Parathyroid adenoma (tissue), 2 donors: ENCODE data around the gene WDR45B.

Source experiments
- H2AFZ ChIP-seq: fragments of 300-600 bp; sonication (generic); one replicate; pipeline ENCODE4 v1.7.0; 2017; ENCODE audit warnings: antibody characterized with exemption, mild to moderate bottlenecking
- H3K27ac ChIP-seq: fragments of 300-600 bp; sonication (generic); one replicate; pipeline ENCODE4 v1.7.0; 2017
- H3K27me3 ChIP-seq: fragments of 300-600 bp; sonication (generic); one replicate; pipeline ENCODE4 v1.7.0; 2017; ENCODE audit warnings: low read length; ENCODE audit not compliant: control insufficient read depth, insufficient read depth
- H3K36me3 ChIP-seq: fragments of 300-600 bp; sonication (generic); one replicate; pipeline ENCODE4 v1.7.0; 2017; ENCODE audit warnings: low read length; ENCODE audit not compliant: control insufficient read depth, insufficient read depth
- H3K4me1 ChIP-seq: fragments of 300-600 bp; sonication (generic); one replicate; pipeline ENCODE4 v1.7.0; 2017; ENCODE audit warnings: control low read depth
- H3K4me2 ChIP-seq: fragments of 300-600 bp; sonication (generic); one replicate; pipeline ENCODE4 v1.7.0; 2017; ENCODE audit warnings: low read length
- H3K4me3 ChIP-seq: fragments of 300-600 bp; sonication (generic); one replicate; pipeline ENCODE4 v1.7.0; 2017; ENCODE audit warnings: low read depth, low read length
- H3K79me2 ChIP-seq: fragments of 300-600 bp; sonication (generic); one replicate; pipeline ENCODE4 v1.7.0; 2017; ENCODE audit warnings: control low read depth
- H3K9ac ChIP-seq: fragments of 300-600 bp; sonication (generic); one replicate; pipeline ENCODE4 v1.7.0; 2017; ENCODE audit warnings: mild to moderate bottlenecking
- H3K9me3 ChIP-seq: fragments of 300-600 bp; sonication (generic); one replicate; pipeline ENCODE4 v1.7.0; 2017; ENCODE audit warnings: low read length; ENCODE audit not compliant: control insufficient read depth
- CTCF ChIP-seq: fragments of 300-600 bp; sonication (generic); IDR thresholded peaks from one replicate; pipeline ENCODE4 v1.7.0; 2017; ENCODE audit warnings: antibody characterized with exemption, mild to moderate bottlenecking
- donor health status: primary hyperparathyroidism.

Gene WDR45B

GRCh38 chr17:82675476-82676245 is 27.4 kb upstream of the WDR45B start:
- H2AFZ ChIP-seq = no peak overlapping the region
- no peak overlapping the region for H3K4me2 ChIP-seq
- H3K9me3 ChIP-seq = no peaks in the 10 kb centered on the region
- H3K9ac ChIP-seq = no peak overlapping the region
- no peak for TF ChIP-seq CTCF
- H3K79me2 ChIP-seq = peaks cover 14% of the 10 kb centered on the region
- H3K4me3 ChIP-seq = no peak overlapping the region
- H3K27me3 ChIP-seq = no peaks in the 10 kb centered on the region
- no peaks in the 10 kb centered on the region for H3K36me3 ChIP-seq
- no peaks in the 10 kb centered on the region for H3K4me1 ChIP-seq
- no peak overlapping the region for H3K27ac ChIP-seq

GRCh38 chr17:82674656-82675475 is 26.6 kb upstream of the WDR45B start:
- no peak overlapping the region for H3K4me2 ChIP-seq
- peaks cover 13% of the 10 kb centered on the region for H3K79me2 ChIP-seq
- H3K9me3 ChIP-seq = no peaks in the 10 kb centered on the region
- H3K9ac ChIP-seq = no peak overlapping the region
- no peak for TF ChIP-seq CTCF
- H2AFZ ChIP-seq = no peak overlapping the region
- H3K36me3 ChIP-seq = no peaks in the 10 kb centered on the region
- H3K4me1 ChIP-seq = no peaks in the 10 kb centered on the region
- H3K27ac ChIP-seq = no peak overlapping the region
- H3K27me3 ChIP-seq = no peaks in the 10 kb centered on the region
- H3K4me3 ChIP-seq = no peak overlapping the region

GRCh38 chr17:82670661-82671450 is 22.6 kb upstream of the WDR45B start:
- no peaks in the 10 kb centered on the region for H3K4me1 ChIP-seq
- H3K9me3 ChIP-seq = no peaks in the 10 kb centered on the region
- no peak overlapping the region for H3K4me3 ChIP-seq
- H3K4me2 ChIP-seq = no peak overlapping the region
- H3K27ac ChIP-seq = no peak overlapping the region
- H3K9ac ChIP-seq = no peak overlapping the region
- H3K79me2 ChIP-seq = peaks cover 2% of the 10 kb centered on the region
- no peaks in the 10 kb centered on the region for H3K27me3 ChIP-seq
- H2AFZ ChIP-seq = no peak overlapping the region
- TF ChIP-seq CTCF = no peak
- H3K36me3 ChIP-seq = no peaks in the 10 kb centered on the region

DNA sequence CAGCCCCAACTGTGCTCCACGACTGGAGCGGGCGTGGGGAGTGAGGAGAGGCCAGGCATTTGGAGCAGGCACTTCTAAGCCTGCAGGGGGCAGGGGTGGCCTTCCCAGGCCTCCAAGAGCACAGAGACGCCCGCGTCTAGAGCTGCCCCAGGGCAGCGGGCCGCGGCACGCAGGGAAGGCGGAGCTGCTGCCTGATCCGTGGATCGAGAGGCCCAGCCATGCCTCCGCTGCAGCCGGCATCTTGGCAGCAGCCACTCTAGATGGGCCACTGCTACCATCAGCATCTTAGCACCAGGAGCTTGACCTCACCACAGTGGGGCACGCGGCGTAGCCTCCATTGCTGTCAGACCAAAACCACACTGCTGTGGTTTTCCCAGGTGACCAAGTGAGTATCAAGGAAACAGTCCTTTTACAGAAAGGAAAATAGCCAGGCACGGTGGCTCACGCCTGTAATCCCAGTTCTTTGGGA is 20.4 kb upstream of the WDR45B start:
- H3K27ac ChIP-seq = no peak overlapping the region
- H3K4me1 ChIP-seq = no peaks in the 10 kb centered on the region
- no peak overlapping the region for H3K9ac ChIP-seq
- H3K9me3 ChIP-seq = no peaks in the 10 kb centered on the region
- H3K4me3 ChIP-seq = no peak overlapping the region
- TF ChIP-seq CTCF = peak; percentile 64
- no peaks in the 10 kb centered on the region for H3K36me3 ChIP-seq
- peak overlapping the region; percentile 59 for H2AFZ ChIP-seq
- H3K27me3 ChIP-seq = no peaks in the 10 kb centered on the region
- H3K79me2 ChIP-seq = peaks cover 2% of the 10 kb centered on the region
- no peak overlapping the region for H3K4me2 ChIP-seq
